ENCODE data around the gene DDTL. TPM values are rescaled to one million over a fixed set of nuclear protein-coding genes. Genes with fewer than 3 reads are reported as not detected.
A peak's percentile ranks its signal among the peaks of the same experiment; 100 is the strongest.

DDTL gene
- total and polyA plus RNA-seq, 3 donors from 2014 or later, result 0.30 to 2.2 TPM; not detected in 1

GRCh38 chr22:24008381-24009226 is 41.9 kb downstream of the DDTL start:
- 83 to 87% methylated on average over 6 of the region's 6 CpGs for WGBS, 2 donors
- TF ChIP-seq POLR2A (IDR thresholded peaks at IDR 0.05) (no peak), CTCF (IDR thresholded peaks at IDR 0.05) (no peak)
- intact Hi-C loops (cut with DNase I; ENCODE audit: low total_unique reads), result no loop called here

GRCh38 chr22:24009227-24010017 is 42.7 kb downstream of the DDTL start:
- intact Hi-C loops (cut with DNase I; ENCODE audit: low total_unique reads), result no loop called here
- 82 to 83% methylated on average over 7 of the region's 7 CpGs for WGBS, 2 donors
- TF ChIP-seq CTCF (IDR thresholded peaks at IDR 0.05) (no peak), POLR2A (IDR thresholded peaks at IDR 0.05) (no peak)
- DNase-seq, result no peak
- Histone ChIP-seq H3K4me3 (no peak overlapping the region), H3K9me3 (no peaks in the 10 kb centered on the region), H3K27me3 (no peaks in the 10 kb centered on the region), H3K4me1 (peaks cover 17% of the 10 kb centered on the region), H3K36me3 (ENCODE audit: low read depth, missing control alignments) (no peaks in the 10 kb centered on the region), H3K27ac (no peak overlapping the region)

More at GRCh38 chr22:24008381-24009226, 41.9 kb downstream of the DDTL start:
- Histone ChIP-seq H3K4me3 (no peak overlapping the region), H3K9me3 (no peaks in the 10 kb centered on the region), H3K27me3 (no peaks in the 10 kb centered on the region), H3K36me3 (ENCODE audit: low read depth, missing control alignments) (no peaks in the 10 kb centered on the region), H3K27ac (no peak overlapping the region), H3K4me1 (peaks cover 17% of the 10 kb centered on the region)
- no peak for DNase-seq

- Histone ChIP-seq H3K9me3 (no peaks in the 10 kb centered on the region), H3K4me3 (no peak overlapping the region), H3K4me1 (peaks cover 17% of the 10 kb centered on the region), H3K27ac (no peak overlapping the region), H3K36me3 (ENCODE audit: low read depth, missing control alignments) (no peaks in the 10 kb centered on the region), H3K27me3 (no peaks in the 10 kb centered on the region)
- DNase-seq, result no peak
- 91 to 97% methylated on average over 2 of the region's 2 CpGs for WGBS, 2 donors
- TF ChIP-seq POLR2A (IDR thresholded peaks at IDR 0.05), result no peak
- no peak for TF ChIP-seq CTCF (IDR thresholded peaks at IDR 0.05)
- intact Hi-C loops (cut with DNase I; ENCODE audit: low total_unique reads), result no loop called here
These were observed 43.3 kb downstream of the DDTL start for GRCh38 chr22:24010018-24010391.

GRCh38 chr22:24011735-24012068 is 45.0 kb downstream of the DDTL start:
- Histone ChIP-seq H3K4me3 (peak overlapping the region; percentile 71 to 94), H3K9me3 (no peaks in the 10 kb centered on the region), H3K36me3 (ENCODE audit: low read depth, missing control alignments) (no peaks in the 10 kb centered on the region), H3K4me1 (peaks cover 12% of the 10 kb centered on the region), H3K27ac (peak overlapping the region; percentile 37 to 58), H3K27me3 (no peaks in the 10 kb centered on the region)
- TF ChIP-seq POLR2A (IDR thresholded peaks at IDR 0.05) (no peak), CTCF (IDR thresholded peaks at IDR 0.05) (no peak)
- DNase-seq, result no peak
- WGBS, 2 donors, result 0 to 1% methylated on average over 8 to 10 of the region's 10 CpGs
- intact Hi-C loops (cut with DNase I; ENCODE audit: low total_unique reads), result no loop called here

Measured in testis (tissue), 3 donors.